ENCODE measurements around the gene RPS6KL1.

- TF ChIP-seq SNAI2 (CRISPR knock-in tag; IDR thresholded peaks at IDR 0.05) (no peak), CREB5 (CRISPR knock-in tag; IDR thresholded peaks at IDR 0.05; ENCODE audit: low read depth) (no peak), ZFP3 (CRISPR knock-in tag; IDR thresholded peaks at IDR 0.05) (no peak), ZNF565 (CRISPR knock-in tag; conservative IDR thresholded peaks at IDR 0.05; ENCODE audit: low read depth) (no peak), PATZ1 (CRISPR knock-in tag; IDR thresholded peaks at IDR 0.05; ENCODE audit: borderline replicate concordance) (no peak), ZFP30 (CRISPR knock-in tag; IDR thresholded peaks at IDR 0.05) (no peak)
Measured at GRCh38 chr14:74864198-74864597, 58.9 kb downstream of the RPS6KL1 start.

All from SK-N-SH treated with all-trans-retinoic acid at 6 μM for 48 hours (cell line).